Esophagus muscularis mucosa (tissue), 3 donors: ENCODE measurements around the gene ABI3BP.

ENCODE experiments used
- POLR2A ChIP-seq: fragments of 450-650 bp; IDR thresholded peaks from one replicate; pipeline ENCODE4 v1.6.1; 2017; ENCODE audit warnings: antibody characterized with exemption, moderate library complexity, mild to moderate bottlenecking, low read depth
- TF ChIP-seq, protein P1 (sequence below), 3 experiments: fragments of 200-600 bp in 2 of 3; fragments of 450-650 bp in 1 of 3; sonication (generic) in 2 of 3; IDR thresholded peaks; one replicate each; pipeline ENCODE4 v1.5.1; 2017 to 2019; ENCODE audit warnings: antibody characterized with exemption in 3 of 3, mild to moderate bottlenecking in 2 of 3, moderate library complexity in 1 of 3

DNA sequence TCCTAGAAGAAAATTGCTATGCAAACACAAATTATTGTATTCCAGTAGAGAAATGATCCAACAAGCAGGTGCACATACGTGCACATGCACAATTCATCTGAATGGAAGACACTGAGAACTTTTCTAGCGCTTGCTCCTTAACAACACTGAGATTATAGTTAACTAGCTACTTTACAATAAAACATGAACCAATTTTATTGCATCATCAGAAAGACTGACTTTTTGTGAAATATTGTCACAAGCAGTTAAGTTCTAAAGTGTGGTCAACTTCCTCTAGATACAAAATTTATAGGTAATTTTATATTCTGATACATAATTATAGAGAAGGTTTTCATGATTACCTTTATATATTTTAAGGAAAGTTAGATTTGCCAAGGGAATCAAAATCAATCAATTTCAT lies 135.4 kb downstream of the ABI3BP start:
- TF ChIP-seq, protein P1, sequence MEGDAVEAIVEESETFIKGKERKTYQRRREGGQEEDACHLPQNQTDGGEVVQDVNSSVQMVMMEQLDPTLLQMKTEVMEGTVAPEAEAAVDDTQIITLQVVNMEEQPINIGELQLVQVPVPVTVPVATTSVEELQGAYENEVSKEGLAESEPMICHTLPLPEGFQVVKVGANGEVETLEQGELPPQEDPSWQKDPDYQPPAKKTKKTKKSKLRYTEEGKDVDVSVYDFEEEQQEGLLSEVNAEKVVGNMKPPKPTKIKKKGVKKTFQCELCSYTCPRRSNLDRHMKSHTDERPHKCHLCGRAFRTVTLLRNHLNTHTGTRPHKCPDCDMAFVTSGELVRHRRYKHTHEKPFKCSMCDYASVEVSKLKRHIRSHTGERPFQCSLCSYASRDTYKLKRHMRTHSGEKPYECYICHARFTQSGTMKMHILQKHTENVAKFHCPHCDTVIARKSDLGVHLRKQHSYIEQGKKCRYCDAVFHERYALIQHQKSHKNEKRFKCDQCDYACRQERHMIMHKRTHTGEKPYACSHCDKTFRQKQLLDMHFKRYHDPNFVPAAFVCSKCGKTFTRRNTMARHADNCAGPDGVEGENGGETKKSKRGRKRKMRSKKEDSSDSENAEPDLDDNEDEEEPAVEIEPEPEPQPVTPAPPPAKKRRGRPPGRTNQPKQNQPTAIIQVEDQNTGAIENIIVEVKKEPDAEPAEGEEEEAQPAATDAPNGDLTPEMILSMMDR (IDR thresholded peaks at IDR 0.05) = no peak
- no peak for TF ChIP-seq POLR2A
